ENCODE results near the gene TMEM87A. TPM values are rescaled to one million over a fixed set of nuclear protein-coding genes. Genes with fewer than 3 reads are reported as not detected.

Gene TMEM87A
- total and polyA plus RNA-seq, 2 of the 4 experiments (the other 2 are of a cell fraction), result 16.6 to 45.3 TPM

DNA sequence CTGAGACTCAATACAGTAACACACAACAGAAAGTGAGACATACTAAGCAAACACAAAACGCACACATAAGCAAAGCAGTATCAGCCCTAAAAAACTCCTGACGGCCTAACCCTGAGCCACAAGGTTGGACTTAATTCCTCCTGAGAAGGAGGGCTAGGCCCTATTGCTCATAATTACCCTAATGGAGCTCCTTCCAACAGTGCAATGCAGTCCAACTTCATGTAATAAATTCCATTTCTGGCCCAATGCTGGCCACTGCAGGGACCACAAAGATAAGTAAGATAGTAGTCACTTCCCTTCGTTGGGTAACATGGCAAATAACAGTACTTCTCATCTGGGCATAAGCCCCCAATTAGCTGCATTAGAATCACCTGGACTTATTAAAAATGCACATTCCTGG is 69.3 kb downstream of the TMEM87A start:
- peaks cover 4% of the 10 kb centered on the region; the same call in 1 of the 2 replicates for H3K4me1 ChIP-seq (ENCODE audit: control insufficient read depth, insufficient read depth, low read length)
- in situ Hi-C loops (cut with MboI; ENCODE audit: low sequenced_read_pairs) (no loop called here), dilution Hi-C loops (cut with HindIII; ENCODE audit: low sequenced_read_pairs, unreplicated experiment) (no loop called here), intact Hi-C loops (cut with micrococcal nuclease) (no loop called here)
- H3K4me2 ChIP-seq (ENCODE audit: low read depth, low read length), result no peak overlapping the region
- H2BK5ac ChIP-seq (ENCODE audit: low read depth, low read length, poor library complexity, severe bottlenecking), result no peak overlapping the region
- H3K9me3 ChIP-seq (ENCODE audit: control insufficient read depth, insufficient read depth, low read length), result no peaks in the 10 kb centered on the region
- H3K18ac ChIP-seq (ENCODE audit: low read depth, low read length), result no peak overlapping the region
- H3K27ac ChIP-seq (ENCODE audit: insufficient read depth, low read length), result no peak overlapping the region
- TF ChIP-seq POLR2A (IDR thresholded peaks at IDR 0.05; ENCODE audit: low read depth, low read length) (no peak), FOS (IDR thresholded peaks at IDR 0.05; ENCODE audit: low read depth, low read length) (no peak), MAZ (IDR thresholded peaks at IDR 0.05; ENCODE audit: borderline replicate concordance, low read depth, low read length) (no peak), RAD21 (IDR thresholded peaks at IDR 0.05; ENCODE audit: low read length) (no peak), RFX5 (IDR thresholded peaks at IDR 0.05; ENCODE audit: low read depth, low read length) (no peak), RCOR1 (IDR thresholded peaks at IDR 0.05; ENCODE audit: insufficient replicate concordance, low read length) (no peak), SMC3 (IDR thresholded peaks at IDR 0.05; ENCODE audit: low read depth, low read length) (no peak), NFE2L2 (IDR thresholded peaks at IDR 0.05; ENCODE audit: low read depth, low read length) (no peak), BHLHE40 (IDR thresholded peaks at IDR 0.05; ENCODE audit: low read depth, low read length) (no peak), MXI1 (IDR thresholded peaks at IDR 0.05; ENCODE audit: borderline replicate concordance, low read depth, low read length) (no peak), CEBPB (IDR thresholded peaks at IDR 0.05; ENCODE audit: low read depth, low read length) (no peak), CHD1 (IDR thresholded peaks at IDR 0.05; ENCODE audit: low read depth, low read length) (no peak), MAFK (IDR thresholded peaks at IDR 0.05; ENCODE audit: low read depth, low read length) (no peak)
- TF ChIP-seq, protein P1, sequence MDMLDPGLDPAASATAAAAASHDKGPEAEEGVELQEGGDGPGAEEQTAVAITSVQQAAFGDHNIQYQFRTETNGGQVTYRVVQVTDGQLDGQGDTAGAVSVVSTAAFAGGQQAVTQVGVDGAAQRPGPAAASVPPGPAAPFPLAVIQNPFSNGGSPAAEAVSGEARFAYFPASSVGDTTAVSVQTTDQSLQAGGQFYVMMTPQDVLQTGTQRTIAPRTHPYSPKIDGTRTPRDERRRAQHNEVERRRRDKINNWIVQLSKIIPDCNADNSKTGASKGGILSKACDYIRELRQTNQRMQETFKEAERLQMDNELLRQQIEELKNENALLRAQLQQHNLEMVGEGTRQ (IDR thresholded peaks at IDR 0.05; ENCODE audit: low read depth, low read length), result no peak
- TF ChIP-seq, protein P2, sequence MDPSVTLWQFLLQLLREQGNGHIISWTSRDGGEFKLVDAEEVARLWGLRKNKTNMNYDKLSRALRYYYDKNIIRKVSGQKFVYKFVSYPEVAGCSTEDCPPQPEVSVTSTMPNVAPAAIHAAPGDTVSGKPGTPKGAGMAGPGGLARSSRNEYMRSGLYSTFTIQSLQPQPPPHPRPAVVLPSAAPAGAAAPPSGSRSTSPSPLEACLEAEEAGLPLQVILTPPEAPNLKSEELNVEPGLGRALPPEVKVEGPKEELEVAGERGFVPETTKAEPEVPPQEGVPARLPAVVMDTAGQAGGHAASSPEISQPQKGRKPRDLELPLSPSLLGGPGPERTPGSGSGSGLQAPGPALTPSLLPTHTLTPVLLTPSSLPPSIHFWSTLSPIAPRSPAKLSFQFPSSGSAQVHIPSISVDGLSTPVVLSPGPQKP (IDR thresholded peaks at IDR 0.05; ENCODE audit: borderline replicate concordance, low read depth, low read length), result no peak
- TF ChIP-seq, protein P3, sequence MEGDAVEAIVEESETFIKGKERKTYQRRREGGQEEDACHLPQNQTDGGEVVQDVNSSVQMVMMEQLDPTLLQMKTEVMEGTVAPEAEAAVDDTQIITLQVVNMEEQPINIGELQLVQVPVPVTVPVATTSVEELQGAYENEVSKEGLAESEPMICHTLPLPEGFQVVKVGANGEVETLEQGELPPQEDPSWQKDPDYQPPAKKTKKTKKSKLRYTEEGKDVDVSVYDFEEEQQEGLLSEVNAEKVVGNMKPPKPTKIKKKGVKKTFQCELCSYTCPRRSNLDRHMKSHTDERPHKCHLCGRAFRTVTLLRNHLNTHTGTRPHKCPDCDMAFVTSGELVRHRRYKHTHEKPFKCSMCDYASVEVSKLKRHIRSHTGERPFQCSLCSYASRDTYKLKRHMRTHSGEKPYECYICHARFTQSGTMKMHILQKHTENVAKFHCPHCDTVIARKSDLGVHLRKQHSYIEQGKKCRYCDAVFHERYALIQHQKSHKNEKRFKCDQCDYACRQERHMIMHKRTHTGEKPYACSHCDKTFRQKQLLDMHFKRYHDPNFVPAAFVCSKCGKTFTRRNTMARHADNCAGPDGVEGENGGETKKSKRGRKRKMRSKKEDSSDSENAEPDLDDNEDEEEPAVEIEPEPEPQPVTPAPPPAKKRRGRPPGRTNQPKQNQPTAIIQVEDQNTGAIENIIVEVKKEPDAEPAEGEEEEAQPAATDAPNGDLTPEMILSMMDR (conservative IDR thresholded peaks at IDR 0.05; ENCODE audit: low read depth, low read length), result no peak
- H4K8ac ChIP-seq (ENCODE audit: low read depth in 2 of 2, low read length in 2 of 2), result no peak overlapping the region
- H3K9ac ChIP-seq (ENCODE audit: low read depth, low read length), result no peak overlapping the region
- H2BK15ac ChIP-seq (ENCODE audit: low read depth, low read length), result no peak overlapping the region
- ChIA-PET POLR2A (ENCODE audit: unreplicated experiment) (no interaction called here), CTCF (no interaction called here)
- H3K4ac ChIP-seq (ENCODE audit: low read depth, low read length), result no peak overlapping the region
- H3K56ac ChIP-seq (ENCODE audit: extremely low read depth, insufficient read depth, low read length), result no peak overlapping the region
- H2BK20ac ChIP-seq (ENCODE audit: low read depth, low read length), result no peak overlapping the region
- no peak overlapping the region for H4K5ac ChIP-seq (ENCODE audit: low read depth, low read length)
- no peak overlapping the region for H3K14ac ChIP-seq (replicated peaks; ENCODE audit: low read depth, low read length)
- H3K23ac ChIP-seq (ENCODE audit: low read depth, low read length), result no peak overlapping the region
- DNase-seq, result no peak
- H4K91ac ChIP-seq (ENCODE audit: insufficient read depth, low read depth, low read length), result no peak overlapping the region
- H3K36me3 ChIP-seq (ENCODE audit: control insufficient read depth, insufficient read depth, low read length), result peaks cover 7% of the 10 kb centered on the region
- no peak overlapping the region for H2BK120ac ChIP-seq (ENCODE audit: low read depth, low read length)
- no peak overlapping the region for H2AK9ac ChIP-seq (replicated peaks; ENCODE audit: low read depth, low read length, poor library complexity)
- WGBS, 2 experiments (ENCODE audit: extremely low coverage in 2 of 2, insufficient read length in 1 of 2), result 100% methylated on average over 2 of the region's 3 CpGs; no CpG with 5 or more reads in 1 of the 2 experiments
- no peak for ATAC-seq (ENCODE audit: low read depth)
- H3K9me1 ChIP-seq (ENCODE audit: insufficient read depth, low read length), result peaks cover 11% of the 10 kb centered on the region
- H3K79me1 ChIP-seq (ENCODE audit: low read depth in 1 of 2, low read length in 2 of 2), result peaks cover 41 to 67% of the 10 kb centered on the region in 2 experiments
- H3K4me3 ChIP-seq (ENCODE audit: insufficient read depth, low read depth, low read length), result no peak overlapping the region
- no peak overlapping the region for H2AFZ ChIP-seq (replicated peaks; ENCODE audit: low read length, poor library complexity)
- H4K20me1 ChIP-seq (ENCODE audit: insufficient read depth, low read length), result peaks cover 4% of the 10 kb centered on the region; the same call in 1 of the 2 replicates
- no peaks in the 10 kb centered on the region for H3K27me3 ChIP-seq (ENCODE audit: control insufficient read depth, insufficient read depth, low read length)
- no peak overlapping the region for H2AK5ac ChIP-seq (ENCODE audit: low read depth, low read length)
- BruUV-seq (replicated peaks), result no TSS peak

All from IMR-90 (cell line).